ENCODE measurements around the gene HOOK2. TPM values are rescaled to one million over a fixed set of nuclear protein-coding genes. Genes with fewer than 3 reads are reported as not detected.

Gene HOOK2
- total RNA-seq, 2 donors from 2014 or later = 22.6 to 102 TPM

GRCh38 chr19:12778905-12779161 lies 3.5 kb upstream of the HOOK2 start:
- DNase-seq (ENCODE audit: low spot score) (no peak), ATAC-seq (ENCODE audit: insufficient number of reproducible peaks, low FRiP score, low read depth) (no peak)
- Histone ChIP-seq H3K36me3 (no peaks in the 10 kb centered on the region), H3K4me1 (ENCODE audit: control insufficient read depth in 1 of 2, low read depth in 2 of 2) (peaks cover 23 to 61% of the 10 kb centered on the region in 2 donors), H3K27me3 (replicated peaks; ENCODE audit: insufficient read depth) (no peaks in the 10 kb centered on the region), H3K27ac (peak overlapping the region; percentile 94 to 95), H3K9me3 (no peaks in the 10 kb centered on the region), H3K4me3 (peak overlapping the region; percentile 85)
- TF ChIP-seq, protein P1, sequence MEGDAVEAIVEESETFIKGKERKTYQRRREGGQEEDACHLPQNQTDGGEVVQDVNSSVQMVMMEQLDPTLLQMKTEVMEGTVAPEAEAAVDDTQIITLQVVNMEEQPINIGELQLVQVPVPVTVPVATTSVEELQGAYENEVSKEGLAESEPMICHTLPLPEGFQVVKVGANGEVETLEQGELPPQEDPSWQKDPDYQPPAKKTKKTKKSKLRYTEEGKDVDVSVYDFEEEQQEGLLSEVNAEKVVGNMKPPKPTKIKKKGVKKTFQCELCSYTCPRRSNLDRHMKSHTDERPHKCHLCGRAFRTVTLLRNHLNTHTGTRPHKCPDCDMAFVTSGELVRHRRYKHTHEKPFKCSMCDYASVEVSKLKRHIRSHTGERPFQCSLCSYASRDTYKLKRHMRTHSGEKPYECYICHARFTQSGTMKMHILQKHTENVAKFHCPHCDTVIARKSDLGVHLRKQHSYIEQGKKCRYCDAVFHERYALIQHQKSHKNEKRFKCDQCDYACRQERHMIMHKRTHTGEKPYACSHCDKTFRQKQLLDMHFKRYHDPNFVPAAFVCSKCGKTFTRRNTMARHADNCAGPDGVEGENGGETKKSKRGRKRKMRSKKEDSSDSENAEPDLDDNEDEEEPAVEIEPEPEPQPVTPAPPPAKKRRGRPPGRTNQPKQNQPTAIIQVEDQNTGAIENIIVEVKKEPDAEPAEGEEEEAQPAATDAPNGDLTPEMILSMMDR (IDR thresholded peaks at IDR 0.05) = no peak

DNA sequence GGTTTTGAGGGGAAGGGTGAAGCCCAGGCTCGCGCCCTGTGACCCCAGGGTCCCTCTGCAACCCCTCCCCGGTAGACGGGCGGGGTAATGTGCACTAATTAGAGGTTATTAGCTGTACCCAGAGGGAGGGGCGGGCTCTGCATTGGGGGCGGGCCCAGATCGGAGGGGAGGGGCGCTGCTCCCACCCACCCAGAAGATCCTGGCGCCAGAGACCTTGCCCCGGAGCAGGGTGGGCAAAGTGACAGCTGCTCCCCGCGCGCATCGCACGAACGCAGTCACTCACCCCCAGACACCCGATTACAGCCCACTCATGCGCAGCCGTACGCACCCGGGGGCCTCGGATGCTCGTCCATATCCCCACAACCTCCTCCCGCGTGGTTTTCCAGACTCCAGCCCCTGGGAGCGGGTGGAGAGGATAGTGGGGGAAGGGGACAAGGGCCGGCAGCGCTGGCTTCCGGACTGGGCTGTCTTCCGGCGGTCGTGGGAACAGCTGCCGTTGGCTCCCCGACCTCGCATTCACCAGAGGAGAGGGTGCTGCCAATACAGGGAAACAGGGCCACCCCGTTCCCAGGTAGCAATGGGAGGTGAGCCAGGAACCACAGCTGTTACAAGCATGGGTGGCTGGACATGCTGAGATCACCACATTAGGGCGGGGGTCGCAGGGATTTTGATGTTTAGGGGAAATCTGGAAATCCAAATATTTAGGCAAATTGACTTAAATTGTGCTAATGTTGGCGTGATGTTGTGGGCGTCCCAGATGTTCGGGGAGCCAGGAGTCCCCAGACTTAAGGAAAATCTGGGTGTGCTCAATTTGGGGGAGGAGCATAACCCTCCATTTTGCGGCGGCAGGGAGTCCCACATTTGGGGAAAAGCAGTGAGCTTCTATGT lies 2.9 kb upstream of the HOOK2 start:
- peak overlapping the region; percentile 85 for H3K4me3 ChIP-seq
- ATAC-seq (ENCODE audit: insufficient number of reproducible peaks, low FRiP score, low read depth) (no peak), DNase-seq (ENCODE audit: low spot score) (no peak)
- peaks cover 18 to 61% of the 10 kb centered on the region in 2 donors for H3K4me1 ChIP-seq (ENCODE audit: control insufficient read depth in 1 of 2, low read depth in 2 of 2)
- no peaks in the 10 kb centered on the region for H3K36me3 ChIP-seq
- H3K27me3 ChIP-seq (replicated peaks; ENCODE audit: insufficient read depth) = no peaks in the 10 kb centered on the region
- H3K27ac ChIP-seq = peak overlapping the region; percentile 94 to 95
- no peaks in the 10 kb centered on the region for H3K9me3 ChIP-seq
- TF ChIP-seq, protein P1 (IDR thresholded peaks at IDR 0.05) = no peak

- H3K4me1 ChIP-seq (ENCODE audit: control insufficient read depth in 1 of 2, low read depth in 2 of 2) = peaks cover 13 to 63% of the 10 kb centered on the region in 2 donors
- ATAC-seq (ENCODE audit: insufficient number of reproducible peaks, low FRiP score, low read depth) (peak; percentile 31), DNase-seq (ENCODE audit: low spot score) (no peak)
Measured at GRCh38 chr19:12777217-12778016, 2.1 kb upstream of the HOOK2 start.

GRCh38 chr19:12773571-12773970 lies 1.8 kb downstream of the HOOK2 start:
- Histone ChIP-seq H3K27me3 (replicated peaks; ENCODE audit: insufficient read depth) (no peaks in the 10 kb centered on the region), H3K27ac (peak overlapping the region; percentile 83 to 84), H3K9me3 (no peaks in the 10 kb centered on the region), H3K4me3 (no peak overlapping the region), H3K4me1 (ENCODE audit: control insufficient read depth in 1 of 2, low read depth in 2 of 2) (peaks cover 7 to 56% of the 10 kb centered on the region in 2 donors), H3K36me3 (peaks cover 3% of the 10 kb centered on the region)
- ATAC-seq (ENCODE audit: insufficient number of reproducible peaks, low FRiP score, low read depth) (no peak), DNase-seq (ENCODE audit: low spot score) (no peak)
- TF ChIP-seq, protein P1 (IDR thresholded peaks at IDR 0.05) = peak; percentile 31

More at GRCh38 chr19:12777217-12778016, 2.1 kb upstream of the HOOK2 start:
- Histone ChIP-seq H3K27ac (peak overlapping the region; percentile 94 to 95), H3K36me3 (no peaks in the 10 kb centered on the region), H3K4me3 (peak overlapping the region; percentile 85), H3K9me3 (no peaks in the 10 kb centered on the region), H3K27me3 (replicated peaks; ENCODE audit: insufficient read depth) (no peaks in the 10 kb centered on the region)
- TF ChIP-seq, protein P1 (IDR thresholded peaks at IDR 0.05) = peak; percentile 95

GRCh38 chr19:12772323-12772722 lies 3.0 kb downstream of the HOOK2 start:
- Histone ChIP-seq H3K27me3 (replicated peaks; ENCODE audit: insufficient read depth) (no peaks in the 10 kb centered on the region), H3K4me1 (ENCODE audit: control insufficient read depth in 1 of 2, low read depth in 2 of 2) (peaks cover 5 to 45% of the 10 kb centered on the region in 2 donors), H3K4me3 (no peak overlapping the region), H3K36me3 (peaks cover 9% of the 10 kb centered on the region), H3K27ac (peak overlapping the region; percentile 83 to 84), H3K9me3 (no peaks in the 10 kb centered on the region)
- ATAC-seq (ENCODE audit: insufficient number of reproducible peaks, low FRiP score, low read depth) (no peak), DNase-seq (ENCODE audit: low spot score) (no peak)
- TF ChIP-seq, protein P1 (IDR thresholded peaks at IDR 0.05) = no peak
